ENCODE data around the gene LGI2. TPM values are rescaled to one million over a fixed set of nuclear protein-coding genes. Genes with fewer than 3 reads are reported as not detected.
"Not testable (repeated sequence)": the region's sequence is repeated elsewhere in the genome, so short reads cannot be mapped to it uniquely, and the experiment has no call there.

Gene LGI2, protein sequence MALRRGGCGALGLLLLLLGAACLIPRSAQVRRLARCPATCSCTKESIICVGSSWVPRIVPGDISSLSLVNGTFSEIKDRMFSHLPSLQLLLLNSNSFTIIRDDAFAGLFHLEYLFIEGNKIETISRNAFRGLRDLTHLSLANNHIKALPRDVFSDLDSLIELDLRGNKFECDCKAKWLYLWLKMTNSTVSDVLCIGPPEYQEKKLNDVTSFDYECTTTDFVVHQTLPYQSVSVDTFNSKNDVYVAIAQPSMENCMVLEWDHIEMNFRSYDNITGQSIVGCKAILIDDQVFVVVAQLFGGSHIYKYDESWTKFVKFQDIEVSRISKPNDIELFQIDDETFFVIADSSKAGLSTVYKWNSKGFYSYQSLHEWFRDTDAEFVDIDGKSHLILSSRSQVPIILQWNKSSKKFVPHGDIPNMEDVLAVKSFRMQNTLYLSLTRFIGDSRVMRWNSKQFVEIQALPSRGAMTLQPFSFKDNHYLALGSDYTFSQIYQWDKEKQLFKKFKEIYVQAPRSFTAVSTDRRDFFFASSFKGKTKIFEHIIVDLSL
- 1 to 10 TPM in 11 of 12 donors, not detected in 1; 2.1 to 7.7 (median 4.6) TPM for polyA plus RNA-seq (ENCODE audit: insufficient read length in 12 of 12)
- long read RNA-seq, donor 1, full-length matches to known transcripts, result 2 of 2 reads
- long read RNA-seq, donor 1, partial matches to known transcripts, result 0 of 2 reads
- long read RNA-seq, donor 1, other reads (novel, unspliced or antisense), result 0 of 2 reads
- long read RNA-seq, donor 2, result 0 reads
- long read RNA-seq, donor 3, result 0 reads
- long read RNA-seq, donor 4, result 0 reads
- long read RNA-seq, donor 5, full-length matches to known transcripts, result 6 of 6 reads
- long read RNA-seq, donor 5, partial matches to known transcripts, result 0 of 6 reads
- long read RNA-seq, donor 5, other reads (novel, unspliced or antisense), result 0 of 6 reads
- long read RNA-seq, donor 6, result 0 reads
- long read RNA-seq, donor 7, result 0 reads
- long read RNA-seq, donor 8, full-length matches to known transcripts, result 4 of 4 reads
- long read RNA-seq, donor 8, partial matches to known transcripts, result 0 of 4 reads
- long read RNA-seq, donor 8, other reads (novel, unspliced or antisense), result 0 of 4 reads
- long read RNA-seq, donor 9, full-length matches to known transcripts, result 1 of 1 reads
- long read RNA-seq, donor 9, partial matches to known transcripts, result 0 of 1 reads
- long read RNA-seq, donor 9, other reads (novel, unspliced or antisense), result 0 of 1 reads
- long read RNA-seq, donor 10, full-length matches to known transcripts, result 2 of 2 reads
- long read RNA-seq, donor 10, partial matches to known transcripts, result 0 of 2 reads
- long read RNA-seq, donor 10, other reads (novel, unspliced or antisense), result 0 of 2 reads
- long read RNA-seq, donor 11, result 0 reads

DNA sequence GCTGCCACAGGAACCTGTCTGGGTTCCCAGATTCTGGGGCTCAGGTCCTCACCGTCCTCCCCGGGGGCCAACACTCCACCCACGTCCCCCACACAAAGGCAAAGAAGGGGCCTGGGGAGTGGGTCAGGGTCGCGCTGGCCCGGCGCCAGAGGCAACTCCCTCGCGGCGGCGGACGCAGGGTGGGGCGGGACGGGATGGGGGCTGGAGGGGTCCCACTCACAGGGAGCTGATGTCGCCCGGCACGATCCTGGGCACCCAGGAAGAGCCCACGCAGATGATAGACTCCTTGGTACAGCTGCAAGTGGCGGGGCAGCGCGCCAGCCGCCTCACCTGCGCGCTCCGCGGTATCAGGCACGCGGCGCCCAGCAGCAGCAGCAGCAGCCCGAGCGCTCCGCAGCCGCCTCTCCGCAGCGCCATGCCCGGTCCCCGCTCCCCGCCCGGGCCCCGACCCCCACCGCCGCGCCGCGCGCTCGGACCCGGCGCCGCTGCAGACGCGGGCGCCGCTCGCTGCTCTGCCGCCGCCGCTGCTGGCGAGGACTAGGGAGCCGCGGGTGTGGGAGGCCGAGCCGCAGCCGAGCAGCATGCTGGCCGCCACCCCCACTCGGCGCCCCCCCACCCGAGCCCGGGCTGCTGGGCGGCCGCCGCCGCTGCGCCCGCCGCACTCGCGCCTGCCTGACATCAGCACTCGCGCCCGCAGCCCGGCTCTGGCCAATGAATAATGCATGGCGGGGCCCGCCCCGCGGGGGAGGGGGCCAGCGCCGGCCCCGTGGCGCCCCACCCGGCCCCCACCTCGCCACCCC, at the start of gene LGI2:
Gene LGI2 (minus strand): TSS at position 670 of the 800 bp plus-strand sequence. CDS start 253 bp downstream, at position 417.
- DNase-seq, result no peak

DNA sequence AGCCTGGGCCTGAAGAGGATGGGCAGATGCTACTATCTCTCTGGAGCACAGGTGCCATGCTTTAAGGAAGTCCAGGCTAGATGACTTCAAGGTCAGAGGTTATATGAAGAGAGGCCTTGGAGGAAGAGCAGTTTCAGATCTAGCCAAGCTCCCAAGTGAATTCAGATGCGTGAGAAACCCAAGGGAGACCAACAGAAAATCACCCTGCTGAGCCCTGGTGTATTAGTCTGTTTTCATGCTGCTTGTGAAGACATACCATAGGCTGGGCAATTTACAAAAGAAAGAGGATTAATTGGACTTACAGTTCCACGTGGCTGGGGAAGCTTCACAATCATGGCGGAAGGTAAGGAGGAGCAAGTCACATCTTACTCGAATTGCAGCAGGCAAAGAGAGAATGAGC, 47.8 kb upstream of the LGI2 start:
- no peak for DNase-seq

DNA sequence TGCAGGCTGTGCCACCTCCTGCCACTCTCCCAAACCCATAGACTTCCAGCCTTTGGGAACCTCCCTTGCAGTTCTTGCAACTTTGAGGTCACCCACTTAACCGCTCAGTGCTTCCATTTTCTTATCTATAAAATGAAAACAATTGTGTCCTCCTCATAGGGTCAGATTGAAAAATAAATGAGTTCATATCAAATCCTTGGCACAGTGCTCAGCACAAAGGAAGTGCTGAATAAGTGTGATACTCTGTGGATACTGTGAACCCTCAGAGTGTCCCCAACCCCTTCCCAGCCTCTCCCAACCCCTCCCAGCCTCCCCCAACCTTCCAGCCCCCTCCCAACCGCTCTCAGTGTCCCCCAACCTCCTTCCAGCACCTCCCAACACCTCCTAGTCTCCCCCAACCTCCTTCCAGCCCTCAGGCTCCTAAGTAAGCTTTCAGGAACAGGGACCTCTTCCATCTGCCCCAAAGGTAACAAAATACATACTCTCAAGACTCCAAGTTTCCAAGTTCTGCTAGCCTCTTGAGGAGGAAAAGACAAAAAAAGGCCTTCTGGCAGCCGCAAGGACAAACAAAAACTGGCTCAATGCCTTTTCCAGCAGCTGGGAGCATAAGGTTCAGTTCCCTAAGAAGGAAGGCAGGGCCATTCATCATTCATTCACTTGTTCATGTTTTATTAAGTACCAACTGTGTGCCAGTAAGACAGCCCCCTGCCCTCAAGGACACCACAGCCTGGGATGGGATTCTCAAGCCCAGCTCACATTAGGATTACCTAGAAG, 46.1 kb upstream of the LGI2 start:
- no peak for DNase-seq

DNA sequence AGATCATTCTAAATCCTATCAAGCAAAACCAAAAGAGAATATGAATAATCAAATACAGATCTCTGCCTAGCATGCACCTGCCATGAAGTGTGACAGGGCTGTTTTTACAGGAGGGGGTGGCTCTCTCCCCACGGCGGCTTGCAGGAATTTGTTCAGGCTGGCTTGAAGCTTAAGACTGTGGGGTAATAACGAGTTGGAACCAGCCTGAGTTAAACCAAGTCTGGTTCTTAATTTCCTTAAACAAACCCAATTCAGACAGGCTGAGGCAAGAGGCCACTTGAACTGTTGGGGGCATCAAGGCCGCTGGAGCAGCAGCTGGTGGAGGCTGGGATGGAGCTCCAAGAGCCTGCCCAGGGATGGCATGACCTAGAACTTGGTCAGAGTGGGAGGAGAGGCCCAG, 45.1 kb upstream of the LGI2 start:
- no peak for DNase-seq

DNA sequence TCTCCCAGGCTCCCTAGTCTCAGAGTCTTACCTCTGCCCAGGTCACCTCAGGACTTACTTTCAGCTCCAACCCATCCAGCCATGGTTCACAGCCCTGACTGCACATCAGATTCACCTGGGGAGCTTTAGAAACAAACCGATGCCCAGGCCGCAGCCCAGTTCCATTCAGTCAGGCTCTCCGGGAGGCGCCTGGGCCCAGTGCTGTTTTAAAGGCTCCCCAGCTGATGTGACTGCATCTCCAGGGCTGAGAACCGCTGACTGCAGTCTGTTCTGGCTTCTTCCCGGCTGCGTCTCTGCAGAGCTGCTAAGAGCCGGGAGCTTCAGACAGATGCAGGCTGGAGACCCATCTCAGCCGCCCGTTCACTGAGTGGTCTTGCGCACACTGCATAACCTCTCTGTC, 44.4 kb upstream of the LGI2 start:
- DNase-seq, result no peak

DNA sequence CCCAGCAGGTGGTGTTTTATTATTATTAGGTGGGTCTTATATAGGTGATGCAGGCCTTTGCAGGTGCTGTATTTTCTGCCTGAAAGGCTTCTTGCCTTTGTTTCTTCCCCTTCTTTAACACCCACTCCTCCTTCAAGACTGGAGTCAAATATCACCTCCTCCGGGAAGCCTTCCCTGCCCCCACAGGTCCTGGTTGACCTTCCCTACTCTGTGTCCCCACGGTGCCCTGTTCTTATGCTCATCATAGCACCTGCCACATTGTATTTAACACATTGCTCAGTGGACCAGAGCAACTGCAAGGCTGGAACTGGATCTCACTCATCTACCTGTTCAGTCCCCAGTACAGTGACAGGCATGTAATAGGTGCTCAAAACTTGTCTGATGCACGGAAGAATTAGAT, 39.8 kb upstream of the LGI2 start:
- no peak for DNase-seq

DNA sequence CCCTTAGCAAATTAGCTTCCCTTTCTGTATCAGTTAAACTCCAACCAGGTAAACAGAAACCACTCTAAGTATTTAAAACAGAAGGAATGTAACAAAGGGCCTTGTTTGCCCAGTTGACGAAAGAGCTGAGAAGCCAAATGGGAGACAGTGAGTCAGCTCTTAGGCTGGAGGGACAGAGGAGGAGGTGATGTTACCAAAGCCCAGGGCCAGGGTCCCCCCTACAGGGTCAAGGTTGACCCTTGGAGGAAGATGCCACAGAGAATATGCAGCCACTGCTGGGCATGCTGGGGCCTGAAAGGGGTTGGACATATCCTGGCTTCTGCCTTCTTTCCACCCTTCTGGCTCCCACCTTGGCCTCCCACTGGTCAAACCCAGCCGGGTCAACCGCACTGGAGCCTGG, 38.3 kb upstream of the LGI2 start:
- DNase-seq, result no peak

DNA sequence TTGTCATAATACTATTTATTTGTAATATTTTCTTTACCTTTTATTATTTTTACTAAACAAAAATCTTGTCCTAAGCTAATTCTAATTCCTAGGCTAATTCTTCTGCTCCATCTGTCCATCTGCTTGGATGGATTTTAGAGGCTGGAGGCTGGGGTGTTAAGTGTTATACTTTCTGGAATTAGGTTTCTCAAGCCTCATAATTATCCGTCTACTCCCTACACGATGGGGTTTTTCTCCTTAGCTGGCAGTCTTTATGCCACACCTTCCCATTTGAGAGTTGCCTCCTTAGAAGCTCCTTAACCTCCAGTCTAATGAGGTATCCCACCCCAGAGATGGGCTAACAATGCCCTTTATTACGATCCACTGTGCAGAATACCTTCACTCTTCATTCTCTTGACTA, 37.6 kb upstream of the LGI2 start:
- no peak for DNase-seq

DNA sequence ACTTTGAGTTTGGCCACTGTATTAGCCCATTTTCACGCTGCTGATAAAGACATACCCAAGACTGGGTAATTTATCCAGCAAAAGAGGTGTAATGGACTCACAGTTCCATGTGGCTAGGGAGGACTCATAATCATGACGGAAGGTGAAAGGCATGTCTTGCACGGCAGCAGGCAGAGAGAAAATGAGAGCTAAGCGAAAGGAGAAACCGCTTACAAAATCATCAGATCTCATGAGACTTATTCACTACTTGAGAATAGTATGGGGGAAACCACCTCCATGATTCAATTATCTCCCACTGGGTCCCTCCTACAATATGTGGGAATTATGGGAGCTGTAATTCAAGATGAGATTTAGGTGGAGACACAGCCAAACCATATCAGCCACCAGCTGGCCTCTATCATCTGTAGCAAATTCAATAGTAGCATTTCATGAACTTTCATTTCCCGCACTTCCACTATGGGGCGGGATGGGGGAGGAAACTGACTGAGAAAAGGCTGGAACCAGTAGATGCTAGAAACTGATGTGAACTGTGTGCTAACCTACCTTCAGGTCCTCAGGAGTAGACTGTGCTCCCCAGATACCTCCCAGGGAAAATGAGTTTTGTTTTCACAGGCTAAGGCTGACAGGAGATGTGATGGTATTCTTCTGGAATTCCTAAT, 35.3 kb upstream of the LGI2 start:
- DNase-seq, result no peak

DNA sequence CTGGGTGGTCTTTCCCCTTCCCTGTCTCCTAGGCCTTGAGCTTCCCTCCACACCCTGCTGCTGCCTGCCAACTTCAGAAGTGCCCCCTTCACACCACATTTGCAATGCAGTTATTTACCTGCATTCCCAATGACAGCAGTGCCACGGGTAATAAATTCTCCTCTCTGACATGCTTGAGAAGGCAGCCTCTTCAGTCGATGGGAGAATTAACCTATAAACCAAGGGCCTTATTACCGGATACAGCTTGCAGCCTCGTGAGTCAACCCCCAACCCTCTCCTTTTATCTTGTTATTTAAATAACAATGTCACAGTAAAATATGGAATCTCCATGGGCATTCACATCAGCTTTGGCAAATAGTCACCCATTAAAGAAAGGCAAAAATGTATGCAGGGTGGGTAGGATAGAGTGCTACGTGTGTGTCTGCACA, 34.7 kb upstream of the LGI2 start:
- DNase-seq, result no peak

DNA sequence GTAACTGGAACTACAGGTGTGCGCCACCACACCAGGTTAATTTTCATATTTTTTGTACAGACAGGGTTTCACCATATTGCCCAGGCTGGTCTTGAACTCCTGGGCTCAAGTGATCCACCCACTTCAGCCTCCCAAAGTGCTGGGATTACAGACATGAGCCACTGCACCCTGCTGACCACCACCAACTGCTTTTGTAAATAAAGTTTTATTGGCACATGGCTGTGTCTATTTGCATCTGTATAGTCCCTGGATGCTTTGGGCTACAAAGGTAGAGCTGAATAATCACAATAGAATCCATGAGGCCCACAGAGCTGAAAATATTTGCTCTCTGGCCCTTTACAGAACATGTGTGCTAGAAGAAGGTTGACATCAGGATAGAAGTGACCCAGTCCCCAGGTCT, 33.7 kb upstream of the LGI2 start:
- DNase-seq, result not testable (repeated sequence)

DNA sequence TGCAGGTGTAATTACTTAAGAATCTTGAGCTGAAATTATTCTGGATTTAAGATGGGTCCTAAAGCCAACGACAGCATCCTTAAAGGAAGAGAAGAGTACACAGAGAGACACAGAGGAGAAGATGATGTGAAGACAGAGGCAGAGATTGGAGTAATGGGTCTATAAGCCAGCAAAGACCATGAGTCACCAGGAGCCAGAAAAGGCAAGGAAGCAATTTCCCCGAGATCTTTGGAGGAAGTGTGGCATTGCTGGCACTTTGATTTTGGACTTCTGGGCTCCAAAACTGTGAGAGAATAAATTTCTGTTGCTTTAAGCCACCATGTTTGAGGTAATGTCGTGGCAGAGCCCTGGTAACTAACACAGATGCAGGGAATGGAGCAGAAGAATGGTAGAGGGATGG, 32.4 kb upstream of the LGI2 start:
- no peak for DNase-seq

DNA sequence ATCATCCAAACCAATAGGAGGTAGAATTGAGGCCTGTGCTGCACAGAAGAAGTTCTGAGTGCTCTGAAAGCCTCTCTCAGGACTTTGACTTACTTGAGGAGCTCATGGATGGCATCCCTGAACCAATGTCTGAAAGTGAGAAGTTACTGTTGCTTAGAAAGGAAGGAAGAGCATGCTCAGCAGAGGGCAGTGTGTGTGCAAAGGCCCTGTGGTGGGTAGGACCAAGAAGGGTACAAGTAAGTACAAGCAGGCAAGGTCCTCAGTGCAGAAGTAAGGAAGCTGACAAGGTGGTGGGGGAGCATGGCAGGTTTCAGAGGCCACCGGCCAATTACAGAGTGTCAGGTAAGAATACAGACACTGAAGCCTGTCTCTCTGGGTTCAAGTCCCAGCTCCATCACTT, 31.4 kb upstream of the LGI2 start:
- DNase-seq, result no peak

DNA sequence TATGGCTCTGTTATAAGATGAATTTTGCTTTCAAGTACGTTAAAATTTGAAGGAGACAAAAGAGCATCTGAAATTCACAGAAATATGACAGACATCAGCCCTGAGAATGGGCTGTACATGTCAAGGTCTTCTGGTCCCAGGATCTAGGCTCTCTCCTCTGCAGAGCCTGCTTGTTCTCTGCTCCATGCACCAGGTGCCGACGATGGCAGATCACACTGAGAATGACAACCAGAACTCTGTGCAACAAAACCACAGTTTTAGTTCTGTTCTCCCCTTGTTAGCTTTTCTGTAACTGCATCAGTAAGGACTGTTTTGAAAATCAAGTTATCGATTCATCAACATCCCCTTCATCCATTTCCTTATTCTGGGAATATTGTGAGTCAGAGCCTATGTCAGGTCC, 30.9 kb upstream of the LGI2 start:
- no peak for DNase-seq

DNA sequence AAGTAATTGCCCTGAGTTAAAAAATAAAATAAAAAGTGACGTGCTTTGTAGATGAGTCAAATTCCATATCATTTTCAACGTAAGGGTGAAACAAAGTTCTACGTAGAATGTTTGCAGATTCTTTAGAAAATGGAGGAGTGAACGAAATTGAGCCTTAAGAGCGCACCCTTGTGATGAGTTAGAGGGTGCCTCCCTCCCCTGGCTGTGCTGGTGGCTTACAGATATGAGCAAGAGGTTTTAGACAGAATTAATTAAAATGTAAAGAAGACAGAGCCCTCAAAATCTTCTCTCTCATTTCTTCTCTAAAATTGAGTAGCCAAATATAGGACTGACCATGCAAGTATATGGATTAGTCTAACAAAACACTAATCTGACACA, 30.2 kb upstream of the LGI2 start:
- DNase-seq, result no peak

DNA sequence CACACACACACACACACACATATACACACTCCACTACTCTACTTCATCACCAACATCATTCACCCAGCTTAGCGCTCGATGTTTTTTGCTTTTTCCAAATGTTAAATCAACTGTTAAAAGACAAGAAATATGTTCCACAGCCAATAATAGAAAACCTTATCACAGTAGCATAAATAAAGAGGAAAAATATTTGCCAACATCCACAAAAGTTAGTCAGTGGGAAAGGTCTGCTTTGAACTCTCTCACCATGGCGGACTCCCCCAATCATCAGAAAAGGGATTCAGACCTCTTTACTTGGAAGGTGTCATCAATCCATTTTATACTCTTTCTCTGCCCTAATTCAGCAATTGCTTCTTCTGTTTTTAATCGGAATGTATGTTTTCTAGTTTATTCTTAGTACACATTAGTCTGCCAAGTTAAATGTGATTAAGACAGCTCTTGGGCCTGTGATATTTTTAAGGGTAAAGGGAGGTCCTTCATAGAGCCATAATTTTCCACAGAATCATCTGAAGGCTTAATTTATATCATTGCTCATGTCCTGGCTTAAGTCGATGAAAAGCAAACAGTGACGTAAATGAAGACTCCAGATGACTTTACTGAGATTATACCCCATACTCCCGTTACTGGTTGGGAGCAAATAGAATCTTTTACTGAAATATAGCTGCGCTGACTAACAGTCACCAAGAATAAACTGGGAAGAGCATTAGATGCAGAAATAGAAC, 29.7 kb upstream of the LGI2 start:
- peak; percentile 6 for DNase-seq

DNA sequence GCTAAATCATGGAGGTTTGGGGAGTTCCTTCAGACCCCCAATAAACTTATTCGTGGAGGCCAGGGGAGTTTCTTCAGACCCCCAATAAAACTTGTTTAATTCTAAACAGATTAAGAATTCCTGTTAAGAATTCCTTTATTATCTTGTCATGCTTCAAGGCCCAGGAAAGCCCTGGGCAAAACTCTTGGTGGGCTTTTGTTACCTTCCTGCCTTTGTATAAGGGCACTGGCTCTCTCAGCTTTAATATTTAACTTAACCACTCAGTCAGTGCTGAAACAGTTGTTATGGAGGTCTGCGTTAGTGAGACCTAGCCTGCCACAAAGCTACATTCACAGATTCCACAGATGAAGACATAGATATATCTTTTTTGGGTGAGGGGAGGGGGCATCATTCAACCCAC, 29.0 kb upstream of the LGI2 start:
- DNase-seq, result no peak

DNA sequence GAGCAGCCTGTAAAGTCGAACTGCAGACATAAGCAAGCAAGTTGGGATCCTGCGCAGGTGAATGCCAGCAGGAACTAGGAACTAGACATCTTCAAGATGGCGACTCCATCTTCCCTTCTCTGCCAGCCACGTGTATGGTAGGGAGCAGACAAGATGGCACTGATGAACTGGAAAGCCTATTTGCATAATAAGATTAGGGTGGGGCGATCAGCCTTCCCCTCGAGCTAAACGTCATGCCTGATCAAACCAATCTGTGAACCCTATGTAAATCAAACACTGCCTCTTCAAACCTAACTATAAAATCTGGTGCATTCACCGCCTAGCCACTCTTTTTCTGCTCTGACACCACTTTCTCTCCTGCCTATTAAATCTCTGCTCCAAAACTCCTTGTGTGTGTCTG, 28.1 kb upstream of the LGI2 start:
- no peak for DNase-seq

DNA sequence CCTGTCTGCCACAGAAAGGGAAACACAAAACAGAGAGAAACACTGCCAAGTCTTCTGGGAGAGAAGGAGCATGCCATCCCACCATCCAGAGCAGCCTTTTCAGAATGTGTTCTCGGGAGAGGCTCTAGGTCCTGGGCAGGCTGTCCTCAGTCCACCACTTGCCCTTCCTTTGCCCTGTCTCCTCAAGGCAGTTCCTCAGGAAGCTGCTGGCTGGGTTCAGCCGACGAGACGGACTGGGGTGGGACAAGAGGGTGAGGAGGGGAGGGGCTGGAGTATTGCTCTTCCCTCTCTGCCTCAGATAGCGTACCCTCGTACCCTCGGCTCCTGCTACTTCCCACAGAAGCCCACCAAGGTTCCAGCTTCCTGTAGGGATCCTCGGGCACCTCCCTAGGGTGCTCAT, 26.6 kb upstream of the LGI2 start:
- no peak for DNase-seq
